HG02763 (cell line): Measurements from ENCODE around the gene NRSN1.
"Not testable (repeated sequence)": the region's sequence is repeated elsewhere in the genome, so short reads cannot be mapped to it uniquely, and the experiment has no call there.

Experiments used
- ATAC-seq: cut with Tn5 transposase; IDR thresholded peaks from one replicate; pipeline ENCODE4 v1.9.1; 2021; ENCODE audit warnings: mild to moderate bottlenecking, moderate library complexity; ENCODE audit not compliant: unreplicated experiment

NRSN1 gene

GRCh38 chr6:24140591-24140990 is 14.6 kb downstream of the NRSN1 start:
- no peak for ATAC-seq

- ATAC-seq = not testable (repeated sequence)
Measured at GRCh38 chr6:24142733-24143132, 16.7 kb downstream of the NRSN1 start.

- no peak for ATAC-seq
Measured at GRCh38 chr6:24145690-24146131, 19.7 kb downstream of the NRSN1 start.

GRCh38 chr6:24146871-24147270 is 20.9 kb downstream of the NRSN1 start:
- ATAC-seq = no peak

- no peak for ATAC-seq
Measured at GRCh38 chr6:24147511-24148153, 21.6 kb downstream of the NRSN1 start.

- no peak for ATAC-seq
Measured at GRCh38 chr6:24148154-24148570, 22.1 kb downstream of the NRSN1 start.

- no peak for ATAC-seq
Measured at GRCh38 chr6:24148684-24149083, 22.7 kb downstream of the NRSN1 start.

- no peak for ATAC-seq
Measured at GRCh38 chr6:24149296-24149695, 23.3 kb downstream of the NRSN1 start.

- ATAC-seq = no peak
Measured at GRCh38 chr6:24149836-24150235, 23.8 kb downstream of the NRSN1 start.

GRCh38 chr6:24152014-24152413 is 26.0 kb downstream of the NRSN1 start:
- no peak for ATAC-seq

GRCh38 chr6:24154121-24154520 is 28.1 kb downstream of the NRSN1 start:
- no peak for ATAC-seq

- no peak for ATAC-seq
Measured at GRCh38 chr6:24157886-24158285, 31.9 kb downstream of the NRSN1 start.

GRCh38 chr6:24183584-24183983 is 57.6 kb downstream of the NRSN1 start:
- ATAC-seq = no peak

GRCh38 chr6:24186349-24186748 is 60.3 kb downstream of the NRSN1 start:
- no peak for ATAC-seq

GRCh38 chr6:24187965-24188577 is 62.1 kb downstream of the NRSN1 start:
- no peak for ATAC-seq

GRCh38 chr6:24188578-24189080 is 62.6 kb downstream of the NRSN1 start:
- ATAC-seq = no peak

- ATAC-seq = no peak
Measured at GRCh38 chr6:24191346-24191745, 65.3 kb downstream of the NRSN1 start.

GRCh38 chr6:24193364-24193763 is 67.3 kb downstream of the NRSN1 start:
- no peak for ATAC-seq

GRCh38 chr6:24194978-24195700 is 69.1 kb downstream of the NRSN1 start:
- ATAC-seq = no peak

- no peak for ATAC-seq
Measured at GRCh38 chr6:24195836-24196597, 70.0 kb downstream of the NRSN1 start.
